Measurements from ENCODE around the gene LONP2. TPM values are rescaled to one million over a fixed set of nuclear protein-coding genes. Genes with fewer than 3 reads are reported as not detected.
A peak's percentile ranks its signal among the peaks of the same experiment; 100 is the strongest.

The LONP2 gene
- total and polyA plus RNA-seq, 9 of the 15 experiments (the other 6 are each of a cell fraction or from before 2014, with no cell fraction given) = 8.1 to 41.2 (median 25.6) TPM

DNA sequence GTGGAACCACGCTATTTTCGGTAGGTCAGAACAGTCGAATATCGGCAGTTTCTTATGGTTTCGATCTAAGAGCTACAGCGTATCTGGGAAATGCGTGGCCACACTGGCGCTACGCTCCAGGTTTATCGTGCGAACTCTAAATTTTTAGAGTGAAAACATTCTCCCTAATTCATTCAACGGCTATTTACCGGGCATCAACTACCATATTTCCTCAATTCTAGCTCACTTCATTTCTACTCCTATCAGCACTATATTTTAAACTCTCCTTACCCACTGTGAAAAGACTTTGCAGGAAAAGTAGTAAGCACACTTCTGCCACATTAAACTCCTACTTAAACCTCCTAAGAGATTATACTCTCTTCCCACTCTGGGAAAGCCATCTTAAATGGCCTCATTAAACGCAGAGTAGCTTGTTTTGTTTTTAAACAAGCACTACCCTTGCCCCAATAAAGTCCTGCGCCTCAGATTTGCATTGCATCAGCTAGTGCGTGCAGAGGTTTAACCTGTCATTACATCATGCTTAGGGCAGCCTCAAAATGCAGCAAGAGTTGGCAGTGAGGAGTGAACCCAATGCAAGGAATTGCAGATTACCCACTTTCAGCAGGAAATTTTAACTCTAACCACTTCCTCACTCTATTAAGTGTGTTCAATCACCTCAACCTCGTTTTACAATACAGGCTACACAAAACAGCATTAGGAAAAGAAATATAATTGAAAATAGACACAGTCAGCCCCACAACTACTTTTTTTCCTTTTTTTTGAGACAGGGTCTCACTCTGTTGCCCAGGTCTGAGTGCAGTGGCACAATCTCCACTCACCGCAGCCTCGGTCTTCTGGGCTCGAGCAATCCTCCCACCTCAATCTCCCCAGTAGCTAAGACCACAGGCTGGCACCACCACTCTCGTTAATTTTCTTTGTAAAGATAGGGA, 122.3 kb downstream of the LONP2 start:
- Histone ChIP-seq H3K9me1 (ENCODE audit: control insufficient read depth, insufficient read depth, low read length) (no peaks in the 10 kb centered on the region), H3K4me2 (ENCODE audit: insufficient read depth, low read length) (peak overlapping the region; percentile 78), H3K36me3 (ENCODE audit: control insufficient read depth, insufficient read depth, low read length) (peaks cover 8% of the 10 kb centered on the region), H3K9me3 (replicated peaks; ENCODE audit: control insufficient read depth, insufficient read depth, low read depth, low read length) (no peaks in the 10 kb centered on the region), H3K27ac (ENCODE audit: extremely low read depth, low read depth, low read length) (peak overlapping the region; percentile 80), H3K4me3 (peak overlapping the region; percentile 50), H2AFZ (ENCODE audit: low read depth, low read length) (peak overlapping the region; percentile 48), H3K4me1 (replicated peaks in 1 of 2; ENCODE audit: control insufficient read depth in 2 of 2, insufficient read depth in 2 of 2, low read length in 2 of 2) (peaks cover 13 to 24% of the 10 kb centered on the region in 2 experiments; a peak in 4 of 5 replicates), H4K20me1 (replicated peaks; ENCODE audit: control insufficient read depth, insufficient read depth, low read length) (peaks cover 12% of the 10 kb centered on the region), H3K9ac (ENCODE audit: insufficient read depth in 1 of 2, low read depth in 2 of 2, low read length in 2 of 2) (peak overlapping the region; percentile 87 to 93), H3K27me3 (ENCODE audit: control insufficient read depth in 2 of 2, insufficient read depth in 2 of 2, low read length in 2 of 2) (no peaks in the 10 kb centered on the region), H3K79me2 (ENCODE audit: control insufficient read depth, insufficient read depth, low read length) (peaks cover 96% of the 10 kb centered on the region)
- DNase-seq (ENCODE audit: extremely low read depth in 1 of 4, low spot score in 3 of 4) (peak in 3 of 4 experiments; percentile 17 to 64 (median 35)), FAIRE-seq (peak; percentile 85), ATAC-seq (peak; percentile 74)
- in situ Hi-C loops (cut with MboI) = no loop called here
- intact Hi-C loops (cut with micrococcal nuclease) = loop anchor here (2.0 to 5.0 kb wide), 2 partner anchors 18 to 256 kb away; partner anchors contain the start of gene SIAH1
- ChIA-PET POLR2A (interaction anchor here (0.6 to 4.7 kb wide), 20 partner anchors 10 to 1701 kb away, joined by 3 to 48 read pairs (median 3); no protein-coding TSS in a partner anchor), CTCF (ENCODE audit: low intra/inter-chr PET ratio) (no interaction called here)
- WGBS (ENCODE audit: insufficient coverage, low coverage, missing lambda C conversion rate) = 9% methylated on average over 21 of the region's 21 CpGs
- BruUV-seq (replicated peaks) = TSS peak; percentile 98
- TF ChIP-seq ARID1B (IDR thresholded peaks at IDR 0.05) (peak; percentile 59), MAFK (IDR thresholded peaks at IDR 0.05; ENCODE audit: low read length) (peak; percentile 16; the same call in 1 of the 2 replicates), ZEB2 (IDR thresholded peaks at IDR 0.05) (0 out of 2 replicates have a peak, but pooled peaks have one; percentile 23), ZNF668 (CRISPR knock-in tag; IDR thresholded peaks at IDR 0.05) (0 out of 2 replicates have a peak, but pooled peaks have one; percentile 37), TEAD1 (CRISPR knock-in tag; IDR thresholded peaks at IDR 0.05) (0 out of 4 replicates have a peak, but pooled peaks of 1 of the 2 experiments have one; percentile 9), CEBPG (CRISPR knock-in tag; IDR thresholded peaks at IDR 0.05) (peak; percentile 98), CEBPG (tag; conservative IDR thresholded peaks at IDR 0.05 in 1 of 2, IDR thresholded peaks at IDR 0.05 in 1 of 2) (peak; percentile 97 to 98), CXXC5 (CRISPR knock-in tag; IDR thresholded peaks at IDR 0.05) (peak; percentile 94), GABPA (tag; conservative IDR thresholded peaks at IDR 0.05; ENCODE audit: low read depth) (0 out of 2 replicates have a peak, but pooled peaks have one; percentile 13), LEF1 (IDR thresholded peaks at IDR 0.05) (peak; percentile 44; the same call in 1 of the 2 replicates), HCFC1 (IDR thresholded peaks at IDR 0.05; ENCODE audit: low read depth, low read length) (peak; percentile 42; the same call in 1 of the 2 replicates), HDAC1 (IDR thresholded peaks at IDR 0.05) (peak in 1 of 2 experiments; percentile 23; a peak in 2 of 4 replicates)
- TF ChIP-seq, protein P1, sequence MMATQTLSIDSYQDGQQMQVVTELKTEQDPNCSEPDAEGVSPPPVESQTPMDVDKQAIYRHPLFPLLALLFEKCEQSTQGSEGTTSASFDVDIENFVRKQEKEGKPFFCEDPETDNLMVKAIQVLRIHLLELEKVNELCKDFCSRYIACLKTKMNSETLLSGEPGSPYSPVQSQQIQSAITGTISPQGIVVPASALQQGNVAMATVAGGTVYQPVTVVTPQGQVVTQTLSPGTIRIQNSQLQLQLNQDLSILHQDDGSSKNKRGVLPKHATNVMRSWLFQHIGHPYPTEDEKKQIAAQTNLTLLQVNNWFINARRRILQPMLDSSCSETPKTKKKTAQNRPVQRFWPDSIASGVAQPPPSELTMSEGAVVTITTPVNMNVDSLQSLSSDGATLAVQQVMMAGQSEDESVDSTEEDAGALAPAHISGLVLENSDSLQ (IDR thresholded peaks at IDR 0.05) = peak; percentile 39
- TF ChIP-seq, protein P2, sequence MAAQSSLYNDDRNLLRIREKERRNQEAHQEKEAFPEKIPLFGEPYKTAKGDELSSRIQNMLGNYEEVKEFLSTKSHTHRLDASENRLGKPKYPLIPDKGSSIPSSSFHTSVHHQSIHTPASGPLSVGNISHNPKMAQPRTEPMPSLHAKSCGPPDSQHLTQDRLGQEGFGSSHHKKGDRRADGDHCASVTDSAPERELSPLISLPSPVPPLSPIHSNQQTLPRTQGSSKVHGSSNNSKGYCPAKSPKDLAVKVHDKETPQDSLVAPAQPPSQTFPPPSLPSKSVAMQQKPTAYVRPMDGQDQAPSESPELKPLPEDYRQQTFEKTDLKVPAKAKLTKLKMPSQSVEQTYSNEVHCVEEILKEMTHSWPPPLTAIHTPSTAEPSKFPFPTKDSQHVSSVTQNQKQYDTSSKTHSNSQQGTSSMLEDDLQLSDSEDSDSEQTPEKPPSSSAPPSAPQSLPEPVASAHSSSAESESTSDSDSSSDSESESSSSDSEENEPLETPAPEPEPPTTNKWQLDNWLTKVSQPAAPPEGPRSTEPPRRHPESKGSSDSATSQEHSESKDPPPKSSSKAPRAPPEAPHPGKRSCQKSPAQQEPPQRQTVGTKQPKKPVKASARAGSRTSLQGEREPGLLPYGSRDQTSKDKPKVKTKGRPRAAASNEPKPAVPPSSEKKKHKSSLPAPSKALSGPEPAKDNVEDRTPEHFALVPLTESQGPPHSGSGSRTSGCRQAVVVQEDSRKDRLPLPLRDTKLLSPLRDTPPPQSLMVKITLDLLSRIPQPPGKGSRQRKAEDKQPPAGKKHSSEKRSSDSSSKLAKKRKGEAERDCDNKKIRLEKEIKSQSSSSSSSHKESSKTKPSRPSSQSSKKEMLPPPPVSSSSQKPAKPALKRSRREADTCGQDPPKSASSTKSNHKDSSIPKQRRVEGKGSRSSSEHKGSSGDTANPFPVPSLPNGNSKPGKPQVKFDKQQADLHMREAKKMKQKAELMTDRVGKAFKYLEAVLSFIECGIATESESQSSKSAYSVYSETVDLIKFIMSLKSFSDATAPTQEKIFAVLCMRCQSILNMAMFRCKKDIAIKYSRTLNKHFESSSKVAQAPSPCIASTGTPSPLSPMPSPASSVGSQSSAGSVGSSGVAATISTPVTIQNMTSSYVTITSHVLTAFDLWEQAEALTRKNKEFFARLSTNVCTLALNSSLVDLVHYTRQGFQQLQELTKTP (IDR thresholded peaks at IDR 0.05; ENCODE audit: low read depth in 1 of 2, partially characterized antibody in 2 of 2) = peak in 1 of 2 experiments; percentile 58
- TF ChIP-seq, protein P3, sequence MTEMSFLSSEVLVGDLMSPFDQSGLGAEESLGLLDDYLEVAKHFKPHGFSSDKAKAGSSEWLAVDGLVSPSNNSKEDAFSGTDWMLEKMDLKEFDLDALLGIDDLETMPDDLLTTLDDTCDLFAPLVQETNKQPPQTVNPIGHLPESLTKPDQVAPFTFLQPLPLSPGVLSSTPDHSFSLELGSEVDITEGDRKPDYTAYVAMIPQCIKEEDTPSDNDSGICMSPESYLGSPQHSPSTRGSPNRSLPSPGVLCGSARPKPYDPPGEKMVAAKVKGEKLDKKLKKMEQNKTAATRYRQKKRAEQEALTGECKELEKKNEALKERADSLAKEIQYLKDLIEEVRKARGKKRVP (CRISPR knock-in tag; IDR thresholded peaks at IDR 0.05) = peak; percentile 98
